ENCODE data around the gene IL1R1. TPM values are rescaled to one million over a fixed set of nuclear protein-coding genes. Genes with fewer than 3 reads are reported as not detected.
"Not testable (repeated sequence)": the region's sequence is repeated elsewhere in the genome, so short reads cannot be mapped to it uniquely, and the experiment has no call there.

Gene IL1R1
- total RNA-seq, 2 donors from 2014 or later: 6.8 to 6.9 TPM

DNA sequence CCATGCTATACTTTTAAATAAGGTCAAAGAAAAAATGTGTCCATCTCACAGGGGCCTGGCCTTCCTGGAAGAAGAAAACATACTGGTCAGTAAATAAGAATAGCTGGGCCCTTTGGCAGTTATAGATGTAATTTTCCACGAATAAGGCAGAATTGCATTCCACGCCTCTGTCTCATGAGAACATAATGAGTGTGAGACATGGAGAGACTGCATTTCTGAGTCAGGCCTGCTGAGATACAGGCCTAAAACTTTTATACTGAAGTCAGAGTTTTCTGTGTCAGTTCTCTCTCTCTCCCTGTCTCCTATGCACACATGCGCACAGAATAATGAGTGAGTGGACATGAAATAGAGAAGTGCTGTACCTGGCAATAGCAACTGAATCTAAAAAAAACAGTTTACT lies 20.4 kb upstream of the IL1R1 start:
- DNase-seq (ENCODE audit: low spot score in 2 of 2): no peak
- no peak for ATAC-seq
- H3K27ac Mint-ChIP-seq: no peak overlapping the region
- H3K9me3 Mint-ChIP-seq: peaks cover 0 to 15% of the 10 kb centered on the region in 2 donors
- peaks cover 9 to 27% of the 10 kb centered on the region in 2 donors for H3K36me3 Mint-ChIP-seq

DNA sequence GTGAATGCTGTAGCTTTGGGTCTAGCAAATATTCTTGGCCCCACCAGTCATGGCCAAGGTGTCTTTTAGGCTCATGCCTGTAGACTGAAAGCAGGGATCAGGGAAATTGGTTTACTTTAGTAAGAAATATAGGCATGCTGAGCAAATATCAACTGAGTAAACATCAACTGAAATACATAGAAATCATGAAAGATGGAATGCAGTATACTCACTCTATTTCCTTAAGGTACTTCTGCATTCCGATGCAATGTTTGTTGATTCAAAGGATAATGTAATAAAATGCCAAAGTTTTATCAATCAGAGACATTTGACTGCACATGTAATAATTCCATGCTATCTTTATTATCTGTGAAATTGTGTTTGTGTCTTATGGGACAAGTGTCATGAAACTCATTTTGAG lies 19.6 kb upstream of the IL1R1 start:
- Mint-ChIP-seq H3K36me3 (peaks cover 6 to 25% of the 10 kb centered on the region in 2 donors), H3K9me3 (peaks cover 0 to 17% of the 10 kb centered on the region in 2 donors), H3K27ac (no peak overlapping the region)
- ATAC-seq: no peak
- no peak for DNase-seq (ENCODE audit: low spot score in 2 of 2)

DNA sequence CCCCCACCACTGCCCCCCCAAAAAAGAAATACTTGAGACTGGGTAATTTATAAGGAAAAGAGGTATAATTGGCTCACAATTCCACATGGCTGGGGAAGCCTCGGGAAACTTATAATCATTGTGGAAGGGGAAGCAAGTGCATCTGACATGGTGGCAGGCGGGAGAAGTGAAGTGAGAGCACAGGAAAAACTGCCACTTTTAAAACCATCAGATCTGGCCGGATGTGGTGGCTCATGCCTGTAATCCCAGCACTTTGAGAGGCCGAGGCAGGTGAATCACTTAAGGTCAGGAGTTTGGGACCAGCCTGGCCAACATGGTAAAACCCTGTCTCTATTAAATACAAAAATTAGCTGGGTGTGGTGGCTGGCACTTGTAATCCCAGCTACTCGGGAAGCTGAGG lies 18.1 kb upstream of the IL1R1 start:
- Mint-ChIP-seq H3K36me3 (peaks cover 6 to 39% of the 10 kb centered on the region in 2 donors), H3K9me3 (peaks cover 0 to 17% of the 10 kb centered on the region in 2 donors)
- H3K27ac Mint-ChIP-seq; ATAC-seq; DNase-seq (ENCODE audit: low spot score in 2 of 2): not testable (repeated sequence)

DNA sequence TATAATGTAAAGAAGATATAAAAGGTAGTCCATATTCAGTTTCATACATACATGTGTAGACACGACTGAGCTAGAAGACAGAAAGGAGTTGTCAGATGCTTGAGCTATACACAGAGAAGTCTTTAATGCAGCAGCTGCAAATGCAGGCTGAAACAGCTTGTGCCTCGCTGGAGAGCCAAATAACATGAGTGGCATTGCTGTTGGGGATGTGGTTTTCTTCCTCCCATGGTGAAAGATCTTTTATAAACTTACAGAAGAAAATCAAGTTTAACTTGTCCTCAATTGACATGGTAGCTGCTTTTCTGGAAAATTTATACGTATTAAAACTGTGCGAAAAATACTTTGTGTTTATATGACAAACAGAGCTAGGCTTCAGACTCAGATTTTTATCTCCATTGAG lies 16.4 kb upstream of the IL1R1 start:
- ATAC-seq (no peak), DNase-seq (ENCODE audit: low spot score in 2 of 2) (no peak)
- H3K36me3 Mint-ChIP-seq: peaks cover 14 to 51% of the 10 kb centered on the region in 2 donors
- no peak overlapping the region for H3K27ac Mint-ChIP-seq
- peaks cover 2 to 25% of the 10 kb centered on the region in 2 donors for H3K9me3 Mint-ChIP-seq

DNA sequence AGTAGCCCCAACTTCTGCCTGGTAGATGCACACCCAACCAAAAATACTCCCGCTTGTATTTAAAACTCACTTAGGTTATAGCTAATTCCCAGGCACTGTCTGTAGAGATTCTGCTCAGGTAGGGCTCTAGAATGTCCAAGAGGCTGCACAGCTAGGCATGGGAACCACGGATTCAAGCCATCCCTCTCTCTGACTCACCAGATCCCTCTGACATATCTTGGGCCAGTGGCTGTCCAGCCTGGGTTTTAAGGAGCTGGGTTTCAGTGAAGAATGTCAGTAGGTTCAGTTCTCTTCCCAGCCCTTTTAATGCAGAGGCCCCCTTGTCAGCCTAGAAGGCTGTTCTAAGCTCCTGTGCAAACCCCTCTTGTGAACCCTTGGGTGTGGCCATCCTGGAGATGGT lies 15.9 kb upstream of the IL1R1 start:
- Mint-ChIP-seq H3K9me3 (peaks cover 6 to 30% of the 10 kb centered on the region in 2 donors), H3K27ac (no peak overlapping the region), H3K36me3 (peaks cover 19 to 56% of the 10 kb centered on the region in 2 donors)
- DNase-seq (ENCODE audit: low spot score in 2 of 2) (no peak), ATAC-seq (no peak)

DNA sequence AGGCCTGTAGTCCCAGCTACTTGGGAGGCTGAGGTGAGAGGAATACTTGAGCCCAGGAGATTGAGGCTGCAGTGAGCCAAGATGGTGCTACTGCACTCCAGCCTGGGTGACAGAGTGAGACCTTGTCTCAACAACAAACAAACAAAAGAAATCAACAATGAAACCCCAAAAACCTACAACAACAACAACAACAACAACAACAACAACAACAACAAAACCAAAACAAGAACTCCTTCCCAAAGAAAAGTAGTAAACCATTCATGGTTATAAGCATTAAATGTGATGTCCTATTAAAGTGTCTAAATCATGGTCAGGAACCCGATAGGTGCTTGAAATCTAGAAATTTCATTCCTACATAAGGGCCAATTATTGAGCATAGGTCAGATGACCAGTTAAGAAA lies 13.5 kb upstream of the IL1R1 start:
- H3K36me3 Mint-ChIP-seq: peaks cover 19 to 58% of the 10 kb centered on the region in 2 donors
- H3K27ac Mint-ChIP-seq: peak overlapping the region in 1 of 2 donors; percentile 27
- peaks cover 6 to 31% of the 10 kb centered on the region in 2 donors for H3K9me3 Mint-ChIP-seq
- ATAC-seq: no peak
- DNase-seq (ENCODE audit: low spot score in 2 of 2): no peak

DNA sequence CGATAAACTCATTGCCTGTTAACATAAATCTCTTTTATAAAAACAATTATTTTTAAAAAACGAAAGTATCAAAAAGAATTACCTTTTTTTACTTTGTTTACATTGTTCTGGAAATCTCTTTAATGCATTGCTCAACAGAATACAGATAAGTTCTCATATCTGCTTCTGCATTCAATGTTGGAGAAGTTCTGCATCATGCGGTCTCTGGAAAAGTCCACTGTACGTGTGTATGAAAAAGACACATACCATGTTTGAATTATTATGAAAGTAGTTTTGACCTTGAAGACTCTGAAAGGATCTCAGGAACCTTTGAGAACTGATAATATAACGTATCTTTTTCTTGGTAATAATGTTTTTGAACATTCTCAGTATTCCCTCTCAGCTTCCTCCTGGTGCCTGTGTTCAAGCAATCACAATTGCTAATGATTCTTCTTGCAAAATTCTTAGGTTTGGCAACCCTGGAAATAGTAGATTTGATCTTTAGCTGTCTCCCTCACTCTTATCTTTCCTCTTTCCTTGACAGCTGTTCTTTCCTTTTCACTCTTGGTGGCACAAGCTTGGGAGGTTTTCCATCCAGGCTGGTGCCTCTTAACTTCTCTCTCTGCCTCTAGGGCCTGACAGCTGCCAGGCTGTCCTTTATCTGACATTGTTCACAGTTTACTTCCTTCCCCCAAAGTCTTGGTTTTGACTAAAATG lies 12.4 kb upstream of the IL1R1 start:
- DNase-seq (ENCODE audit: low spot score in 2 of 2): no peak
- ATAC-seq: no peak
- Mint-ChIP-seq H3K36me3 (peaks cover 19 to 55% of the 10 kb centered on the region in 2 donors), H3K27ac (no peak overlapping the region), H3K9me3 (peaks cover 6 to 28% of the 10 kb centered on the region in 2 donors)

DNA sequence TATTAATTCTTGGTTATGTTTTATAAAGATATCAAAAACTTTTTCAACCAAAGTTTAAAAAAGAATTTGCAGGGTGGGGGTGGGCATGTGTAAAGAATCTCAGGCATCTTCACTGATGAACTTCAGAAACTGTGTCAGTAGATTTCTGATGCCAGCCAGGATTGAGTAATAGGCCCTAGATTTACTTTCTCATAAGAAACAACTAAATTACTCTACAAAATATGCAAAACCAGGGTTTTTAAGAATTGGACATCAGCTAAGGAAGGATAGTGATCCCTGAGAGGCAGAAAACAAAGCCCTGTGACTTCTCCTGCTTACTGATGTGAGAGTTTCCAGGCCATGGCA lies 11.9 kb upstream of the IL1R1 start:
- peaks cover 6 to 24% of the 10 kb centered on the region in 2 donors for H3K9me3 Mint-ChIP-seq
- ATAC-seq: no peak
- H3K27ac Mint-ChIP-seq: no peak overlapping the region
- peaks cover 19 to 50% of the 10 kb centered on the region in 2 donors for H3K36me3 Mint-ChIP-seq
- no peak for DNase-seq (ENCODE audit: low spot score in 2 of 2)

DNA sequence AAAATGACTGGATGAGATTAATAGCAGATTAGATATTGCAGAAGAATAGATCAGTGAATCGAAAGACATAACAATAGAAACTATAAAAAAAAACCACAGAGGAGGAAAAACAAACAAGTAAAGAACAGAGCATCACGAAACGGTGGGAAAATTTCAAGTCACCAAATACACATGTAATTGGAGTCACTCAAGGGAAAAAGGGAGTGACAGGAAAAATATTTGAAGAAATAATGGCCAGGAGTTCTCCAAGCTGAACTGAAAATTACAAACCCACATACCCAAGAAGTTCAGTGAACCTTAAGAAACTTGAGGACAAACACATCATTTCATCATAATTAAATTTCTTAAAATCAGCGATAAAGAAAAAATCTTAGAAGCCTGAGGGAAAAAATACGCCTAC lies 11.0 kb upstream of the IL1R1 start:
- peaks cover 19 to 44% of the 10 kb centered on the region in 2 donors for H3K36me3 Mint-ChIP-seq
- peaks cover 6 to 24% of the 10 kb centered on the region in 2 donors for H3K9me3 Mint-ChIP-seq
- ATAC-seq (no peak), DNase-seq (ENCODE audit: low spot score in 2 of 2) (no peak)
- peak overlapping the region in 1 of 2 donors; percentile 9 for H3K27ac Mint-ChIP-seq

DNA sequence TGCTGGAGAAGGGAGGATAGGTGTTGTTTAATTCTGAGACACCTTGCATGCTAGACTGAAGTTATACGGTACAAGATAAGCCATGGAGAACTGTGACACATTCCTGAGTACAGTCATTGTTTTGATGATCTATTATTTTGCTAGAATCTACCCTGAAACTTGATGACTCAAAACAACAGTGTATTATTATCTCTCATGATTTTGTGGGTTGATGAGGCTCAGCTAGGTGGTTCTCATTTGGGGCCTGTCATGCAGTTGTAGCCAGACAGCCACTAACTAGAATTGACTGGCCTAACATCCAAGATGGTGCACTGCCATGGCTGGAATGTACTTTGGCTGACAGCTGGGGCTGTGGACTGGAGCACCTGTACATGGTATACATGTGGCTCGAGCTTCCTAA lies 5.4 kb upstream of the IL1R1 start:
- Mint-ChIP-seq H3K9me3 (peaks cover 12 to 16% of the 10 kb centered on the region in 2 donors), H3K36me3 (peaks cover 15 to 55% of the 10 kb centered on the region in 2 donors), H3K27ac (peak overlapping the region; percentile 83 to 90)
- DNase-seq (ENCODE audit: low spot score in 2 of 2) (peak in 1 of 2 donors; percentile 54), ATAC-seq (peak; percentile 91 to 93)

DNA sequence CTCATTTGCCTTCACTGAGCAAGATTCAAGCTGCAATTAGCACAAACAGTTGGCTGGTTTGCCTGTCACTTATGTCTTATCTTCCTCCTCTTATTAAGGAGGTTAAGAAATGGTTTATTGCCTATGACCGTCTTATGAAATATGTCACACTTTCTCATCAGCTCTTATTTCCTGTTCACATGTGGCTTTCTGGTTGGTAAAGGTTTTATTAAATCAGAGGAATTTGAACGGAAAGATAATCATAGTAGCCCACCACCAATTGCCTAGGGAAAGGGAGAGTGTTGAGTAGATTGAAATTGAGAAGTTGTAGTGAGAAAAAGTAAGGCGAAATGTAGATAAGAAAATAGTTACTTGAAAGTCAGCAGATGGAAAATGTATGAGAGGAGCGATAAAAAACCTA lies 4.2 kb upstream of the IL1R1 start:
- no peak for DNase-seq (ENCODE audit: low spot score in 2 of 2)
- ATAC-seq: peak; percentile 21 to 22
- Mint-ChIP-seq H3K9me3 (peaks cover 10 to 12% of the 10 kb centered on the region in 2 donors), H3K27ac (peak overlapping the region; percentile 8 to 83), H3K36me3 (peaks cover 22 to 63% of the 10 kb centered on the region in 2 donors)

DNA sequence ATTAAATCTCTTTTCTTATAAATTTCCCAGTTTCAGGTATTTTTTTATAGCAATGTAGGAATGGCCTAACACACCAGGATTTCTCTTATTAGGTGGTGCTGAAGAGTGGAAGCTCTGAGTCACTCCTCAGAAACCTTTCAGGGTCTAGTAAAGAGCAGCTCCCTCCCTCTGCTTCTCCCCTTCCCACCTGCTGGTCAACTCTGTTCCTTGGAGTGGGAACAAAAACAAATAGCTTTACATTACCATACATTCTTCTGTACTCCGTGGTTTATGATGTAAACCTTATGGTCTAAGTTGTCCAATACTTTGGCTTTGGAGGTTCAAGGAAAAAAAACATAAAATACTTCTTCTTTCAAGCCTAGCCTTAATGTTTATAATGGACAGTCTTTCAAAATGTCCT lies 2.7 kb upstream of the IL1R1 start:
- H3K9me3 Mint-ChIP-seq: peaks cover 13 to 15% of the 10 kb centered on the region in 2 donors

DNA sequence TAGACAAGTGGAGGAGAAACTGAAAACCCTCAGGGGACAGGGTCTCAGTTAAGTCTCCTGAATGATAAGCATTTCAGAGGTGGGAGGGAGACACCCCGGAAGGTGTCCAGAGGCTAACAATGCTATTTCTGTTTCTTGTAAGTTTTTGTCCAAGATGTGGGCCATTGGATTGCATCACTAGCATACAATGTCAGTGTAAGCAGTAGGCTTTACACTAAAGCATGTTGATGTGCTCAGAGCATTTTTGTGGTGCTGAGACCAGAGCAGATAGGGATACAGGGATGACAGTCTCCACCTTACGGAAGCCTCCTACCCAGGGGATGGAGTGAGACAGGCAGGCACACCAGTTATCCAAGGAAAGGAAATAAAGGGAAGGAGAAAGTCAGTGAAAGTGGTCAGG lies 2.2 kb upstream of the IL1R1 start:
- Mint-ChIP-seq H3K9me3 (peaks cover 18 to 20% of the 10 kb centered on the region in 2 donors), H3K36me3 (peaks cover 31 to 83% of the 10 kb centered on the region in 2 donors), H3K27ac (no peak overlapping the region)
- no peak for DNase-seq (ENCODE audit: low spot score in 2 of 2)
- no peak for ATAC-seq

More for the DNA sequence above, 2.7 kb upstream of the IL1R1 start:
- H3K27ac Mint-ChIP-seq: no peak overlapping the region
- ATAC-seq: no peak
- peaks cover 26 to 78% of the 10 kb centered on the region in 2 donors for H3K36me3 Mint-ChIP-seq
- DNase-seq (ENCODE audit: low spot score in 2 of 2): no peak

DNA sequence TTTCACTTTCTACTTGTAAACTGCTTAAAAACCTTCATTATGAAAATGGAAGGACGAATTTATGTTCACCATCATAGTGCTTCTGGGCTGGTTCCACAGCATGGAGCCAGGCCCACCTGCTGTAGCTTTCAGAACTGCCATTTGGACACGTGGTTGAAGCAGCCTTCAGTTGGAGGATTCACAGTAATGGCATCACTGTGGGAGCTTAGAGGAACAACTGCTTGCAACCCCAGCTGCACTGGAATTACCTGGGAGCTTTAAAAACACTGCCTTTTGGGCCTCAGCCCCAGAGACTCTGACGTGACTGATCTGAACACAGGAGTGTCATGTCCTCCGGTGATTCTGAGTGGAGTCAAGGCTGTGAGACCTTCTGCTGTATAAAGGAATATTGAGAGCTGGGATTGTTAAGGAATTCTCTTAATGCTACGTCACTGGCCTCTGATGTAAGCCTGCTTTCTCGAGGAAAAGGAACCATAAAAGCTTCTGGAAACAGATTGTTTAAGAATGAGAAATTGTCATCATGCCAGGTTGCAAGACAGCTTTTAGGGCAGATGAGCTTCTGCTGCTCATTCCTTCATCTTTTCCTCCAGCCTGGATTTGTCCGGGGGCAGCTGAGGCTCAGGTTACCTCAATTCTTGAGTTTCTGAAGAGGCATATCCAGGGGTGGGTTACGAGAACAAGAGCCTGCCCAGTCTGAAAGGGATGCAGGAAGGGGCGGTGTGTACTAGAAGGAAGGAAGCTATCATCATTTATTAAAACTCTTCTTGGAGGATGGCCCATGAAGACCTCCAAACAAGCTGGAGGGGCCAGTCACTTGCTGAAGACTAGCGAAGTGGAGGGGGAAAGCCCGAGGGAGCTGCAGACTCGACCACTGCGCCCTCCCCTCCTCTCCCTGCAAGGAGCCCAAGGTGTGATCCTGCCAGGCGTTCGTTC lies 1.3 kb upstream of the IL1R1 start:
- DNase-seq (ENCODE audit: low spot score in 2 of 2) (no peak), ATAC-seq (no peak)
- peaks cover 25% of the 10 kb centered on the region in 2 donors for H3K9me3 Mint-ChIP-seq
- peak overlapping the region in 1 of 2 donors; percentile 35 for H3K27ac Mint-ChIP-seq
- H3K36me3 Mint-ChIP-seq: peaks cover 38 to 92% of the 10 kb centered on the region in 2 donors

DNA sequence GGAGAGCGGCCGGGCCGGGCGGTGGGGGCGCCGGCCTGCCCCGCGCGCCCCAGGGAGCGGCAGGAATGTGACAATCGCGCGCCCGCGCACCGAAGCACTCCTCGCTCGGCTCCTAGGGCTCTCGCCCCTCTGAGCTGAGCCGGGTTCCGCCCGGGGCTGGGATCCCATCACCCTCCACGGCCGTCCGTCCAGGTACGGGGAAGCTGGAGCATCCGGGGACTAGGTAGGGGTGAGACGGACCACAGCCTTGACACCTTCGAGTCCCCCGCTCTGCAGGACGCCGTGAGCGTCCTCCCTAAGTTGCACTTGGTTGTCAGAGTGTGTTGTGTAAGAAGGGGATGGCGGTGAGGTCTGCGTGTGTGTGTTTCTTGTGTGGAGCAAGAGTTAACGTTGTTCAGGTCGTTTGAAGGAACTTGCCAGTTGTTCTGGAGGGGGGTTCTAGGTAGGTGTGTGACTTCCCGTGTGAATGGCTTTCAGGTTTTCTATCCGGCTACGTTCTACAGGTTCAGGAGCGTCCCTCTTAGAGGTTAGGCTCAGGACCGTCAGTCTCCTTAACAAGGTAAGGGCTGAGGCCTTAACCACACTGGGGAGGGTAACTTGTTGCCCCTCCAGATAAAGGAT lies 393 bp downstream of the IL1R1 start:
- peak overlapping the region; percentile 34 to 37 for H3K27ac Mint-ChIP-seq

DNA sequence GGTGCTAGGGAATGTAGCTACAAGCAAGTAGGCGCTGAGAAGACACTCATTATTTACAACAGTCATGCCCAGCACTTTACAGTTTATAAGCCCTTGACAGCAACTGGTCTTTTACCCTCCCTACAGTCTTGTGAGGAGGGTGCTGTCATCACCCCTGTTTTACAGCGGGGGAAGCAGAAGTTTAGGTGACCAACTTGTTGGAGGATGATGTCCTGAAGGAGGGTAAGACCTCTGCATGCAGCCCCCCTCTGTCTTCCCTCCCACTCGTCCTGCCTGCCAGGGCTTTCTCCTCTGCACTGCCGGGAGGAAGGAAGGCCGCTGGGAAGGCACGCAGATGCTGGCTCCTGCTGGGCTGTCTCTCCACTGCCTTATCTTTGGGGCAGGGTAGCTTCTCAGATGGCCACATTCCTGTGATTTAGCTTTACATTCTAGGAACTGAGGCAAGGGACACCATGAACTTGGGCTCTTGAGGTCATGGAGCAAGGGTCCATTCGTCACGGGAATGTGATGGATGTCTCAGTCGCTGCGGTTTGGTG lies 972 bp downstream of the IL1R1 start:
- peak overlapping the region in 1 of 2 donors; percentile 37 for H3K27ac Mint-ChIP-seq
- no peak for DNase-seq (ENCODE audit: low spot score in 2 of 2)
- H3K9me3 Mint-ChIP-seq: peaks cover 34 to 40% of the 10 kb centered on the region in 2 donors
- H3K36me3 Mint-ChIP-seq: peaks cover 56 to 96% of the 10 kb centered on the region in 2 donors
- ATAC-seq: no peak

More for the DNA sequence above, 393 bp downstream of the IL1R1 start:
- ATAC-seq: peak; percentile 12 to 19
- DNase-seq (ENCODE audit: low spot score in 2 of 2): no peak
- H3K9me3 Mint-ChIP-seq: peaks cover 29 to 34% of the 10 kb centered on the region in 2 donors
- H3K36me3 Mint-ChIP-seq: peaks cover 50 to 95% of the 10 kb centered on the region in 2 donors

Measured in activated naive CD4-positive, alpha-beta T cell treated with anti-CD3 and anti-CD28 coated beads, Interleukin-2, amount 50 U/mL, for 72 hours (primary cell).